ENCODE results near the gene SOS2. TPM values are rescaled to one million over a fixed set of nuclear protein-coding genes. Genes with fewer than 3 reads are reported as not detected.

The SOS2 gene
- total and polyA plus RNA-seq, 2 of the 8 experiments (the other 6 are each of a cell fraction or from before 2014, with no cell fraction given): 2.8 to 12.7 TPM

GRCh38 chr14:50237427-50237826 lies 6.0 kb upstream of the SOS2 start:
- whole genome bisulfite sequencing, 2 experiments (ENCODE audit: extremely low coverage in 1 of 2, insufficient coverage in 1 of 2, insufficient read length in 1 of 2, insufficient replicate concordance in 2 of 2, low coverage in 1 of 2, low lambda C conversion rate in 2 of 2, missing lambda C conversion rate in 1 of 2): 80% methylated on average over 3 of the region's 3 CpGs; no CpG with 5 or more reads in 1 of the 2 experiments
- Histone ChIP-seq H2BK15ac (ENCODE audit: low read length) (no peak overlapping the region), H3K4me3 (ENCODE audit: extremely low read depth in 1 of 4, insufficient read depth in 2 of 4, low read depth in 3 of 4, low read length in 4 of 4) (no peak overlapping the region), H3K23ac (ENCODE audit: insufficient read length) (no peak overlapping the region), H3K4me2 (ENCODE audit: insufficient read depth in 1 of 2, low read depth in 2 of 2, low read length in 2 of 2) (no peak overlapping the region), H3K36me3 (ENCODE audit: control insufficient read depth in 2 of 4, insufficient read depth in 4 of 4, low read length in 3 of 4) (no peaks in the 10 kb centered on the region), H4K8ac (ENCODE audit: extremely low read depth, insufficient read depth, low read length) (no peak overlapping the region), H3K9ac (replicated peaks in 1 of 4; ENCODE audit: extremely low read depth in 1 of 4, low read depth in 3 of 4, low read length in 3 of 4) (no peak overlapping the region), H2AFZ (ENCODE audit: low read length) (no peak overlapping the region), H3K27ac (ENCODE audit: low read depth, low read length) (no peak overlapping the region), H4K5ac (ENCODE audit: insufficient read length, low read depth, low read length) (no peak overlapping the region), H3K14ac (ENCODE audit: insufficient read length) (no peak overlapping the region), H2BK5ac (ENCODE audit: low read depth, low read length) (no peak overlapping the region), H3K18ac (ENCODE audit: extremely low read depth, low read length) (no peak overlapping the region), H2BK120ac (replicated peaks; ENCODE audit: low read depth, low read length) (no peak overlapping the region), H3K4me1 (replicated peaks in 1 of 4; ENCODE audit: control insufficient read depth in 3 of 4, insufficient read depth in 4 of 4, low read length in 3 of 4) (no peaks in the 10 kb centered on the region), H3K27me3 (replicated peaks in 1 of 4; ENCODE audit: control insufficient read depth in 3 of 4, extremely low read depth in 1 of 4, insufficient read depth in 3 of 4, low read length in 3 of 4) (peaks cover 0 to 3% (median 0%) of the 10 kb centered on the region in 4 experiments; a peak in 2 of 7 replicates), H2BK12ac (ENCODE audit: low read depth, low read length) (no peak overlapping the region), H4K91ac (replicated peaks; ENCODE audit: insufficient read length, low read length) (no peak overlapping the region), H3K56ac (replicated peaks; ENCODE audit: insufficient read length, low read depth, low read length) (no peak overlapping the region), H2AK5ac (ENCODE audit: low read depth, low read length) (no peak overlapping the region), H2BK20ac (ENCODE audit: low read length) (no peak overlapping the region), H3K79me2 (ENCODE audit: control insufficient read depth in 1 of 2, insufficient read depth in 2 of 2, low read length in 2 of 2) (no peaks in the 10 kb centered on the region), H4K20me1 (replicated peaks in 1 of 2; ENCODE audit: control insufficient read depth in 1 of 2, insufficient read depth in 2 of 2, low read length in 2 of 2) (no peaks in the 10 kb centered on the region), H3K23me2 (ENCODE audit: low read depth, low read length) (no peaks in the 10 kb centered on the region), H3K9me3 (ENCODE audit: insufficient read depth in 2 of 2, low read depth in 1 of 2, low read length in 1 of 2) (no peaks in the 10 kb centered on the region), H3K4ac (replicated peaks; ENCODE audit: insufficient read length, low read depth, low read length) (no peak overlapping the region), H3K79me1 (ENCODE audit: low read depth, low read length) (no peaks in the 10 kb centered on the region)
- no peak for FAIRE-seq
- no peak for DNase-seq (ENCODE audit: low read depth in 1 of 2, low spot score in 2 of 2)
- CTCF ChIA-PET (ENCODE audit: partially characterized antibody): interaction anchor here (1.0 to 1.1 kb wide), 2 partner anchors 23 to 24 kb away, joined by 3 to 4 read pairs; no protein-coding TSS in a partner anchor
- POLR2A ChIA-PET (ENCODE audit: partially characterized antibody): interaction anchor here (1.1 to 1.3 kb wide), 2 partner anchors 13 to 16 kb away, joined by 3 read pairs; no protein-coding TSS in a partner anchor

All from H1 (cell line).